ENCODE data around the gene PTPRH.
A peak's percentile ranks its signal among the peaks of the same experiment; 100 is the strongest.

The PTPRH gene

DNA sequence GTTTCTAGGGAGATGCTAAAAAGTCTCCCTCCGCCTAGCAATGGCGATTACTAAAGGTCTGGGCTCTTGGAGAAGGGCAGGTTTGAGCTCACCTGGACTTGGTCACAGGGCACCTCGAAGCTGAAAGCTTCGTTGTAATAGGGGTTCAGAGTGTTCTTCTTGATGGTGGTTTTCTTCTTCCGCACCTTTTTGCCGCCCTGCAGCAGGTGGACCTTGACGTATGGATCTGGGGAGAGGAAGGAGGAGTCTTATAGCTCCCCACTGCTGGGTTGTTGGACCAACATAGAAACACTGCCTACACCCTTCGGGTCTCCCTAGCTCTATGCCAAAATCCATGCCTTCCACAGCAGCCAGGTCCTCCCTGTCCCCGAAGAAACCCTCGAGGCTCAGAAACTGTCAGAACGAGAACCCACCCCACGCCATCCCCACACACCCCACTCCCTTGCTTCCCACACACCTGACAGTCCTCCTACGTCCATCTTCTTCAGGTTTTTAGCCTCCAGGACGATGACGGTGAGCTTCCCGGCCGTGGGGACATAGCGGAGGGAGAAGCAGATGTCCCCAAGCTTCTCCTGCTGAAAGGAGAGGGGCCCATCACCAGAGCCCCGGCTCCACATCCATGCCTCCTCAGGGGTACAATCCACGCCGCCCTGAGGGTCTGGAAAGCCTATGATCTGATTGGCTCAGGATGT is 34.7 kb downstream of the PTPRH start:
- no peak overlapping the region for H4K91ac ChIP-seq (ENCODE audit: low read depth, low read length)
- no peak overlapping the region for H2BK12ac ChIP-seq (ENCODE audit: low read length)
- WGBS (ENCODE audit: extremely low coverage, insufficient coverage, insufficient read length), result no CpG with 5 or more reads among the region's 21 CpGs
- H3K27ac ChIP-seq (ENCODE audit: low read depth, low read length), result no peak overlapping the region
- H3K18ac ChIP-seq (ENCODE audit: low read length), result no peak overlapping the region
- H2AFZ ChIP-seq (ENCODE audit: insufficient read depth, low read length, poor library complexity), result no peak overlapping the region
- no peak overlapping the region for H3K23ac ChIP-seq (ENCODE audit: low read length)
- H3K79me1 ChIP-seq (ENCODE audit: low read length), result no peaks in the 10 kb centered on the region
- H3K14ac ChIP-seq (ENCODE audit: low read length), result no peak overlapping the region
- H3K9ac ChIP-seq (ENCODE audit: low read length), result no peak overlapping the region
- no peak overlapping the region for H2AK5ac ChIP-seq (ENCODE audit: low read length)
- no peak overlapping the region for H3K4me2 ChIP-seq (ENCODE audit: low read length)
- H3K4ac ChIP-seq (ENCODE audit: low read depth, low read length), result no peak overlapping the region
- no peak overlapping the region for H4K12ac ChIP-seq (ENCODE audit: low read depth, low read length)
- no peak for DNase-seq
- H3K27me3 ChIP-seq (ENCODE audit: insufficient read depth, low read length), result peaks cover 22% of the 10 kb centered on the region
- no peak overlapping the region for H2BK5ac ChIP-seq (ENCODE audit: low read depth, low read length, poor library complexity)
- H3K4me1 ChIP-seq (ENCODE audit: control insufficient read depth in 1 of 2, insufficient read depth in 2 of 2, low read length in 2 of 2), result peaks cover 0 to 13% of the 10 kb centered on the region in 2 experiments
- no peaks in the 10 kb centered on the region for H3K36me3 ChIP-seq (ENCODE audit: control insufficient read depth in 1 of 2, insufficient read depth in 2 of 2, low read length in 2 of 2)
- H2BK120ac ChIP-seq (ENCODE audit: insufficient read depth, low read length, poor library complexity), result no peak overlapping the region
- H4K8ac ChIP-seq (ENCODE audit: low read depth, low read length), result no peak overlapping the region
- no peak overlapping the region for H3K4me3 ChIP-seq (ENCODE audit: low read depth, low read length)
- H3K79me2 ChIP-seq (ENCODE audit: control insufficient read depth, insufficient read depth, low read length, poor library complexity), result no peaks in the 10 kb centered on the region
- peaks cover 20% of the 10 kb centered on the region for H3K9me3 ChIP-seq (ENCODE audit: insufficient read depth, low read depth, low read length)

DNA sequence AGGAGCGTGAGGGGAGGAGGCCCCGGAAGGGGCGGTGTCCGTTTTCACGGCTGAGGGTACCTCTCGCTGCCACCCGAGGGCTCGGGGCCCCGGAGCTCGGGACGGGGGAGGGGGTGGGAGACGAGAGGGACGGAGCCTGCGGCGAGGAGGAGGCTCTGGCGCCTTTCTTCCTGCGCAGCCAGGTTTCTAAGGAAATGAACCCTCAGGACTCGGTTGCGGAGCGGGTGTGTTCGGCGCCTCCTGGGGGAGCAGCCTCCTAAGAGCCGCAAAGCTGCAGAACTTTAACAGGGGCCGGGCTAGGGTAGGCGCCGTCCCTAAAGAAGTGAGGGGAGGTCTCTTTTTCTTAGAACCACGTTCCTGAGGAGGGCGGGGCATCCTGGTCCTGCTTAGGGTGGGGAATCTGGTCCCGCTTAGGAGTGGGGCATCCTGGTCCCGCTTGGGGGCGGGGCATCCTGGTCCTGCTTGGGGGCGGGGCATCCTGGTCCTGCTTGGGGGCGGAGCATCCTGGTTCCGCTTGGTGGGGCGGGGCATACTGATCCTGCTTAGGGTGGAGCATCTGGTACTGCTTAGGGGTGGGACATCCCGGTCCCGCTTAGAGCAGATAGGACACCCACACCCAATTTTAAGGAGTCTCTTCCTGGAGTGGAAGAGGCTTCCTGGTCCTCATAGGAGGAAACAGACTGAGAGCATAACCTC is 35.4 kb downstream of the PTPRH start:
- H3K4ac ChIP-seq (ENCODE audit: low read depth, low read length), result no peak overlapping the region
- no peaks in the 10 kb centered on the region for H3K79me2 ChIP-seq (ENCODE audit: control insufficient read depth, insufficient read depth, low read length, poor library complexity)
- no CpG with 5 or more reads among the region's 37 CpGs for WGBS (ENCODE audit: extremely low coverage, insufficient coverage, insufficient read length)
- H2AFZ ChIP-seq (ENCODE audit: insufficient read depth, low read length, poor library complexity), result no peak overlapping the region
- DNase-seq, result peak in 1 of 2 donors; percentile 27
- H3K4me1 ChIP-seq (ENCODE audit: control insufficient read depth in 1 of 2, insufficient read depth in 2 of 2, low read length in 2 of 2), result peaks cover 0 to 7% of the 10 kb centered on the region in 2 experiments
- no peak overlapping the region for H3K27ac ChIP-seq (ENCODE audit: low read depth, low read length)
- no peak overlapping the region for H4K12ac ChIP-seq (ENCODE audit: low read depth, low read length)
- H4K91ac ChIP-seq (ENCODE audit: low read depth, low read length), result no peak overlapping the region
- no peak overlapping the region for H4K8ac ChIP-seq (ENCODE audit: low read depth, low read length)
- H2BK120ac ChIP-seq (ENCODE audit: insufficient read depth, low read length, poor library complexity), result no peak overlapping the region
- no peak overlapping the region for H2BK5ac ChIP-seq (ENCODE audit: low read depth, low read length, poor library complexity)
- H3K27me3 ChIP-seq (ENCODE audit: insufficient read depth, low read length), result peaks cover 19% of the 10 kb centered on the region
- H3K36me3 ChIP-seq (ENCODE audit: control insufficient read depth in 1 of 2, insufficient read depth in 2 of 2, low read length in 2 of 2), result no peaks in the 10 kb centered on the region
- peak overlapping the region; percentile 70 for H3K4me2 ChIP-seq (ENCODE audit: low read length)
- H3K79me1 ChIP-seq (ENCODE audit: low read length), result no peaks in the 10 kb centered on the region
- H3K9ac ChIP-seq (ENCODE audit: low read length), result no peak overlapping the region
- no peak overlapping the region for H2BK12ac ChIP-seq (ENCODE audit: low read length)
- no peak overlapping the region for H3K18ac ChIP-seq (ENCODE audit: low read length)
- no peak overlapping the region for H3K23ac ChIP-seq (ENCODE audit: low read length)
- H3K14ac ChIP-seq (ENCODE audit: low read length), result no peak overlapping the region
- H3K9me3 ChIP-seq (ENCODE audit: insufficient read depth, low read depth, low read length), result peaks cover 20% of the 10 kb centered on the region
- H2AK5ac ChIP-seq (ENCODE audit: low read length), result no peak overlapping the region
- peak overlapping the region; percentile 51 for H3K4me3 ChIP-seq (ENCODE audit: low read depth, low read length)

DNA sequence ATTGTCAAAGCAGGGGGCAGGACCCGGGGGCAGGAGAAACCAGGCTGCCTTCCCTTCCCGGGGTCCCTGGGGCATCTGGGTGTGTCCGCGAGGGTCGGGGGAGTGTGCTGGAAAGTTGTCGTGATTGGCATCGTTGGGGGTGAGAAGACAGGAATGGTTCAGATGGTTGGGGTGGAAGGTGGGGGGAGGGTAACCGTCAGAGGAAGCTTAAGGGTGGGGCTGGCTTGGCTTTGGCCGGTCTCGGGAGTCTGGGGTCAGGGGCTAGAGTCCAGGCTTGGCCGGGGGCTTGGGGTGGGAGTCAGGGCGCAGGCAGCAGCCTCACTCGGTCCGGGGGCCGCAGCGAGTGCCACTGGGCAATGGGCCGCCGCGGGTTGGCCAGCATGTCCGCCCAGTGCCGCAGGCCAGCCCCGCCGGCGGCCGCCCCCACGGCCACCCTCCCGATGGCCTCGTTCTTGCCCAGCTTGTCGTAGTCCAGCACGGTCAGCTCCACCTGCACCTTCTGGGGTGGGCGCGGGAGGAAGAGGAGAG is 36.1 kb downstream of the PTPRH start:
- Histone ChIP-seq H4K8ac (ENCODE audit: low read depth, low read length) (no peak overlapping the region), H3K9me3 (ENCODE audit: insufficient read depth, low read depth, low read length) (peaks cover 20% of the 10 kb centered on the region), H2BK5ac (ENCODE audit: low read depth, low read length, poor library complexity) (no peak overlapping the region), H3K27ac (ENCODE audit: low read depth, low read length) (no peak overlapping the region), H2BK12ac (ENCODE audit: low read length) (no peak overlapping the region), H3K79me1 (ENCODE audit: low read length) (no peaks in the 10 kb centered on the region), H3K9ac (ENCODE audit: low read length) (no peak overlapping the region), H3K36me3 (ENCODE audit: control insufficient read depth in 1 of 2, insufficient read depth in 2 of 2, low read length in 2 of 2) (no peaks in the 10 kb centered on the region), H4K12ac (ENCODE audit: low read depth, low read length) (no peak overlapping the region), H3K4me2 (ENCODE audit: low read length) (peak overlapping the region; percentile 70), H2AK5ac (ENCODE audit: low read length) (no peak overlapping the region), H3K4me1 (ENCODE audit: control insufficient read depth in 1 of 2, insufficient read depth in 2 of 2, low read length in 2 of 2) (peaks cover 0 to 7% of the 10 kb centered on the region in 2 experiments), H3K4me3 (ENCODE audit: low read depth, low read length) (peak overlapping the region; percentile 51), H3K14ac (ENCODE audit: low read length) (no peak overlapping the region), H3K79me2 (ENCODE audit: control insufficient read depth, insufficient read depth, low read length, poor library complexity) (no peaks in the 10 kb centered on the region), H4K91ac (ENCODE audit: low read depth, low read length) (no peak overlapping the region), H3K18ac (ENCODE audit: low read length) (no peak overlapping the region), H2AFZ (ENCODE audit: insufficient read depth, low read length, poor library complexity) (no peak overlapping the region), H3K27me3 (ENCODE audit: insufficient read depth, low read length) (peaks cover 19% of the 10 kb centered on the region), H3K4ac (ENCODE audit: low read depth, low read length) (no peak overlapping the region), H3K23ac (ENCODE audit: low read length) (no peak overlapping the region), H2BK120ac (ENCODE audit: insufficient read depth, low read length, poor library complexity) (no peak overlapping the region)
- no CpG with 5 or more reads among the region's 32 CpGs for WGBS (ENCODE audit: extremely low coverage, insufficient coverage, insufficient read length)
- no peak for DNase-seq

DNA sequence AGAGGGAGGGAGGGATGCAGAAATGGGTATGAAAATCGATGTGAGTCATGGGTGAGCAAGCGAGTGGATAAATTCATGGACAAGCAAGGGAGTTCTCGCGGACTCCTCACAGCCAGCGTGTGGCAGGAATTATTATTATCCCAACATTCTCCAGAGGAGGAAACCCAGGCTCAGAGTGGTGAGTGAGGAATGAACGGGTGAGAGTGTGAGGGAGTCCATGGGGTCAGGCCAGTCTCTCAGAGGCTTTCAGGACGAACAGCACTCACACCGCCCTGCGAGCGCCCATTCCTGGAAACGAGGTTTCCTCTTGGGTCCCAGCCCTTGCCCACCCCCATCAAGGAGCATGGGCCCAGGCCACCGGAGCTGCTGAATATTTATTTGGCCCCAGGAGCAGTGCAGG is 36.6 kb downstream of the PTPRH start:
- no peak overlapping the region for H3K4me2 ChIP-seq (ENCODE audit: low read length)

More for the DNA sequence above, 36.6 kb downstream of the PTPRH start:
- Histone ChIP-seq H3K9ac (ENCODE audit: low read length) (no peak overlapping the region), H2AFZ (ENCODE audit: insufficient read depth, low read length, poor library complexity) (no peak overlapping the region), H3K4ac (ENCODE audit: low read depth, low read length) (no peak overlapping the region), H3K4me1 (ENCODE audit: control insufficient read depth in 1 of 2, insufficient read depth in 2 of 2, low read length in 2 of 2) (peaks cover 0 to 7% of the 10 kb centered on the region in 2 experiments), H3K79me2 (ENCODE audit: control insufficient read depth, insufficient read depth, low read length, poor library complexity) (no peaks in the 10 kb centered on the region), H3K9me3 (ENCODE audit: insufficient read depth, low read depth, low read length) (peaks cover 20% of the 10 kb centered on the region), H3K23ac (ENCODE audit: low read length) (no peak overlapping the region), H2BK5ac (ENCODE audit: low read depth, low read length, poor library complexity) (no peak overlapping the region), H2AK5ac (ENCODE audit: low read length) (no peak overlapping the region), H4K12ac (ENCODE audit: low read depth, low read length) (no peak overlapping the region), H2BK12ac (ENCODE audit: low read length) (no peak overlapping the region), H4K91ac (ENCODE audit: low read depth, low read length) (no peak overlapping the region), H3K27me3 (ENCODE audit: insufficient read depth, low read length) (peaks cover 19% of the 10 kb centered on the region), H3K79me1 (ENCODE audit: low read length) (no peaks in the 10 kb centered on the region), H3K18ac (ENCODE audit: low read length) (no peak overlapping the region), H3K27ac (ENCODE audit: low read depth, low read length) (no peak overlapping the region), H4K8ac (ENCODE audit: low read depth, low read length) (no peak overlapping the region), H3K36me3 (ENCODE audit: control insufficient read depth in 1 of 2, insufficient read depth in 2 of 2, low read length in 2 of 2) (no peaks in the 10 kb centered on the region), H3K14ac (ENCODE audit: low read length) (no peak overlapping the region), H2BK120ac (ENCODE audit: insufficient read depth, low read length, poor library complexity) (no peak overlapping the region), H3K4me3 (ENCODE audit: low read depth, low read length) (no peak overlapping the region)
- no CpG with 5 or more reads among the region's 12 CpGs for WGBS (ENCODE audit: extremely low coverage, insufficient coverage, insufficient read length)
- DNase-seq, result peak in 1 of 2 donors; percentile 19

Data from trophoblast cell (in vitro differentiated cells and primary cell).